Gastroesophageal sphincter (tissue), 3 donors: ENCODE results near the gene DOCK4.

Source experiments
- POLR2A ChIP-seq, 2 donors: fragments of 450-650 bp; IDR thresholded peaks; one replicate each; pipeline ENCODE4 v1.6.1; 2017; ENCODE audit warnings: antibody characterized with exemption in 2 of 2, mild to moderate bottlenecking in 2 of 2, moderate library complexity in 1 of 2
- POLR2AphosphoS5 ChIP-seq: sonication (generic); formaldehyde crosslinking; IDR thresholded peaks from one replicate; pipeline ENCODE4 v1.6.1; 2017; ENCODE audit warnings: antibody characterized with exemption
- TF ChIP-seq, protein P1 (sequence below), 4 experiments: fragments of 200-600 bp in 2 of 4; fragments of 450-650 bp in 2 of 4; sonication (generic) in 1 of 4; IDR thresholded peaks; one replicate each; pipeline ENCODE4 v1.5.1; 2017 to 2019; ENCODE audit warnings: antibody characterized with exemption in 4 of 4, mild to moderate bottlenecking in 2 of 4, moderate library complexity in 2 of 4

DNA sequence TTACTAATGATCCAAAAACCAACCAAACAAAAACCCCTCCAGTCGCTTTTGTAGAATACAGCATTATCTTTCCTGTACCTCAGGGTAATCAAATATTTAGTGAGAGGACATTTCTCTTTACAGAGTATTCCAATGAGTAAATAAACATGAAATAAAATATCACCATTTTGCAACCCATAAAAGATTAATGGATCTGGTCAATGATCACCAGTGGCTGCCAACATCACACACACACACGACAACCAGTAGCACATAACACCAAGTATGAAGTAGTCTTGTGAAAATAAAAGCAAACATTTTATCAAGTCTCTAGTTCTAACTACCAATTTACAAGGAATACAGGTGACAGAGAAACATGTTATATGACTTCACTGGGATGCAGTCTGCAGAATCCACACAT, 455.3 kb downstream of the DOCK4 start:
- TF ChIP-seq, protein P1, sequence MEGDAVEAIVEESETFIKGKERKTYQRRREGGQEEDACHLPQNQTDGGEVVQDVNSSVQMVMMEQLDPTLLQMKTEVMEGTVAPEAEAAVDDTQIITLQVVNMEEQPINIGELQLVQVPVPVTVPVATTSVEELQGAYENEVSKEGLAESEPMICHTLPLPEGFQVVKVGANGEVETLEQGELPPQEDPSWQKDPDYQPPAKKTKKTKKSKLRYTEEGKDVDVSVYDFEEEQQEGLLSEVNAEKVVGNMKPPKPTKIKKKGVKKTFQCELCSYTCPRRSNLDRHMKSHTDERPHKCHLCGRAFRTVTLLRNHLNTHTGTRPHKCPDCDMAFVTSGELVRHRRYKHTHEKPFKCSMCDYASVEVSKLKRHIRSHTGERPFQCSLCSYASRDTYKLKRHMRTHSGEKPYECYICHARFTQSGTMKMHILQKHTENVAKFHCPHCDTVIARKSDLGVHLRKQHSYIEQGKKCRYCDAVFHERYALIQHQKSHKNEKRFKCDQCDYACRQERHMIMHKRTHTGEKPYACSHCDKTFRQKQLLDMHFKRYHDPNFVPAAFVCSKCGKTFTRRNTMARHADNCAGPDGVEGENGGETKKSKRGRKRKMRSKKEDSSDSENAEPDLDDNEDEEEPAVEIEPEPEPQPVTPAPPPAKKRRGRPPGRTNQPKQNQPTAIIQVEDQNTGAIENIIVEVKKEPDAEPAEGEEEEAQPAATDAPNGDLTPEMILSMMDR (IDR thresholded peaks at IDR 0.05) = no peak
- TF ChIP-seq POLR2AphosphoS5 (no peak), POLR2A (IDR thresholded peaks at IDR 0.05) (no peak)
